AG09319 (cell line): Measurements from ENCODE around the gene DKK3.

Experiments
- DNase-seq: peaks from one replicate; pipeline ENCODE4 v3.0.0-alpha.2; 2010; ENCODE audit warnings: low read depth; ENCODE audit errors: extremely low read depth
- CTCF ChIP-seq: IDR thresholded peaks from 2 replicates; pipeline ENCODE4 v1.5.1; 2011; ENCODE audit warnings: low read depth, mild to moderate bottlenecking, inconsistent platforms, low read length, moderate library complexity

Gene DKK3

GRCh38 chr11:11969380-11970215 is 38.8 kb downstream of the DKK3 start:
- no peak for DNase-seq
- TF ChIP-seq CTCF: no peak

- peak; percentile 86 for DNase-seq
- TF ChIP-seq CTCF: no peak
These were observed 39.7 kb downstream of the DKK3 start for GRCh38 chr11:11968511-11969280.

GRCh38 chr11:11967669-11968510 is 40.5 kb downstream of the DKK3 start:
- DNase-seq: no peak
- no peak for TF ChIP-seq CTCF

- TF ChIP-seq CTCF: peak; percentile 56
- DNase-seq: no peak
These were observed 41.4 kb downstream of the DKK3 start for GRCh38 chr11:11966826-11967668.

- no peak for DNase-seq
- TF ChIP-seq CTCF: no peak
These were observed 42.1 kb downstream of the DKK3 start for GRCh38 chr11:11966354-11966741.

- no peak for DNase-seq
- no peak for TF ChIP-seq CTCF
These were observed 42.6 kb downstream of the DKK3 start for GRCh38 chr11:11965656-11966353.
